Measurements from ENCODE around the gene POLR3E.
A peak's percentile ranks its signal among the peaks of the same experiment; 100 is the strongest.

POLR3E gene

DNA sequence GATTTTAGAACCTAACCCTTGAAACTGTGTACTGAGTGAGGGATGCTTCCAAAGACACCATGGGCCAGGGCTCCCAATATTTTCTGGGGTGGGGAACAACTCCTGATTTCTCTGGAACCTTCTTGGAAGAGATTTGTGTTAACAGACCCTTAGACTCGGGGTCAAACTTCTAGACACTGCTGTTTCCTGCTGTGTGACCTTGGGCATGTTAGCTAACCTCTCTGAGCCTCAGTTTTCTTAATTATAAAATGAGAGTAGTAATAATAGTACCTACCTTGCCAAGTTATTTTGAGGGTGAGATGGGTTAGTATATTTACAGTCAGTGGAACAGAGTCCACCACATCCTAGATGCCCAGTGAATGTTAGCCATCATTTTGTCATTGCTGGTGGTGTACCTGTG, 18.8 kb downstream of the POLR3E start:
- no peak for DNase-seq

DNA sequence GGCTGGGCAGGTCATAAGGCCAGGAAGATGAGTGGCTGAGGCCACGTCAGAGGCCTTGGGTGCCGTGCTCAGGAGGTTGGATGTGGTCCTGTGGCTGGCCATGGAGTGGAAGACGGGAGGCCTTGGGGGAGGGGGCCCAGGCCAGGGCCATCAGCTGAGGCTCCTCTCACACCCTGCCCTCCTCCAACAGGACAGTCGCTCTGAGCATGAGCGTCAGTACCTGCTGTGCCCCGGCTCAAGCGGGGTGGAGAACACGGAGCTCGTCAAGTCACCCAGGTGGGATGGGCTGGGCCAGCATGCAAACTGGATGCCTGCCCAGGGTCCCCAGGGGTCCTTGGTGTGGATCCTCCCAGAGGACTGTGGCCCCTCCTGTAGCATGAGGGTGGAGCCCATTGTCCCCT, 19.2 kb downstream of the POLR3E start:
- DNase-seq: no peak

GRCh38 chr16:22317001-22317530, 19.9 kb downstream of the POLR3E start:
- no peak for DNase-seq

- no peak for DNase-seq
Measured at GRCh38 chr16:22317625-22318024, 20.4 kb downstream of the POLR3E start.

- no peak for DNase-seq
Measured at GRCh38 chr16:22318690-22319358, 21.6 kb downstream of the POLR3E start.

GRCh38 chr16:22320572-22321339, 23.5 kb downstream of the POLR3E start:
- no peak for DNase-seq

GRCh38 chr16:22321340-22322001, 24.3 kb downstream of the POLR3E start:
- DNase-seq: peak in 30 of 51 donors; percentile 7 to 66 (median 34)

DNA sequence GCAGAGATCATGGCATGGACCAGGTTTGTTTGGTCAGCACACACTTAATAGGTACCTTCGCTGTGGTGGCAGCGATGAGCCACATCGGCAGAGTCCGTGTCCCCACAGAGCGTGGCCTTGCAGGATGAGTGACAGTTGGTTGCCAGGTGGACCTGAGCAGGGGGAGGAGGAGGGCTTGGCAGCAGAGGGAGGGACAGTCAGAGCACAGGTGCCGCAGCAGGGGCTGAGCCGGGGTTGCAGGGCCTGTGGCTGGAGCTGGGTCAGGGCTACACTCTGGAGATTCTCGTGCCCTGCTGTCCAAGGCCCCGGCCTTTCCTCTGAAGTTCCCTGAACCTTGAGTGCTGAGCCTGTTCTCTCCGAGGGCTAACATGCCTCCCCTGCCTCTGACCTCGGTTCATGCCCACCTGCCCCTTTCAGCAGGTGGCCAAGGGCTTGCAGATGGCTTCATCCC, 24.8 kb downstream of the POLR3E start:
- DNase-seq: no peak

DNA sequence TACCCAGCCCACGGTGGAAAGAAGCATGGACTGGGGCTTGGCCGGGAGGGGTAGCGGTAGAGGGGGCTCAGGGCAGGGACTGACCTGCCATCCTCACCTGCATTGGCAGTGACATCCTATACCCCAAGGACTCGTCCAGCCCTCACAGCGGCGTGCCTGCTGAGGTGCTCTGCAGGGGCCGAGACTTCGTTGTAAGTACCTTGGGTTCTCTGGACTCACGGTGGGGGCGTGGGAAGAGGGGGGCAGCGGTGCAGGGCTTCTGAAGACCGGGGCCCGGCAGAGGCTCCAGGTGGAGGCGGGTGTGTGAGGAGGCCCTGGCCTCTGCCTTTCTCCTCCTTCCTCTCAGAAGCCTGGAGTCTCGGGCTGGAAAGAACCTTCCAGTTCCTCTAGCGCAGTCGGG, 25.5 kb downstream of the POLR3E start:
- DNase-seq: no peak

GRCh38 chr16:22323173-22323958, 26.2 kb downstream of the POLR3E start:
- DNase-seq: no peak

DNA sequence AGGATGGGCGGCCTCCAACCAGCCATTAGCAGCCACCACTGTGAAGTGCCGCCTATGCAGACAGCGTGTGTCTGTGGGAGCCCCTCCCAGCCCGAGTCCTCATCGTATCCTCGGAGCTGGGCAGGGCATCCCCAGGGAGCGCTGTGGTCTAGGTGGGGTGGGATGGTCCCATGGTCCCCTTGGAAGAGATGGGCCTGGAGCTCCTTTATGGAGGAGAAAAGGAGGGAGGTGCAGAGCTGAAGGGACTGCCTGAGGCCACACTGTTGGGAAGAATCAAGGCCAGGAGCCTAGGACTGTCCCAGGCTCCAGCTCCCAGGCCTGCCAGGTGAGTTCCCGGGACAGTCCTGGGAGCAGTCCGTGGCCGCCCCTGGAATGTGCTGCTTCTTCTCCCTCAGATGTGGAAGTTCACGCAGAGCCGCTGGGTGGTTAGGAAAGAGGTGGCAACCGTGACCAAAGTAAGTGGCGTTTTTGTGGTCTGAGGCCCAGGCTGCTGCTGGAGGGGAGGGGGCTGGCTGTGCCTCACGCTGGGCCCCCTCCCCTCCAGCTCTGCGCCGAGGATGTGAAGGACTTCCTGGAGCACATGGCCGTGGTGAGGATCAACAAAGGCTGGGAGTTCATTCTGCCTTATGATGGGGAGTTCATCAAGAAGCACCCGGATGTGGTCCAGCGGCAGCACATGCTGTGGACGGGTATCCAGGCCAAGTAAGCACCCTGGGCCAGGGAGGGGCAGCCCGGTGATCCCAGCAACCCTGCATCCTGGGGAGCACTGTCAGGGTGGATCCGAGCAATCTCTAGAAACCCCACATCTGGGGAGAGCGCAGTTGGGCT, 27.0 kb downstream of the POLR3E start:
- no peak for DNase-seq

DNA sequence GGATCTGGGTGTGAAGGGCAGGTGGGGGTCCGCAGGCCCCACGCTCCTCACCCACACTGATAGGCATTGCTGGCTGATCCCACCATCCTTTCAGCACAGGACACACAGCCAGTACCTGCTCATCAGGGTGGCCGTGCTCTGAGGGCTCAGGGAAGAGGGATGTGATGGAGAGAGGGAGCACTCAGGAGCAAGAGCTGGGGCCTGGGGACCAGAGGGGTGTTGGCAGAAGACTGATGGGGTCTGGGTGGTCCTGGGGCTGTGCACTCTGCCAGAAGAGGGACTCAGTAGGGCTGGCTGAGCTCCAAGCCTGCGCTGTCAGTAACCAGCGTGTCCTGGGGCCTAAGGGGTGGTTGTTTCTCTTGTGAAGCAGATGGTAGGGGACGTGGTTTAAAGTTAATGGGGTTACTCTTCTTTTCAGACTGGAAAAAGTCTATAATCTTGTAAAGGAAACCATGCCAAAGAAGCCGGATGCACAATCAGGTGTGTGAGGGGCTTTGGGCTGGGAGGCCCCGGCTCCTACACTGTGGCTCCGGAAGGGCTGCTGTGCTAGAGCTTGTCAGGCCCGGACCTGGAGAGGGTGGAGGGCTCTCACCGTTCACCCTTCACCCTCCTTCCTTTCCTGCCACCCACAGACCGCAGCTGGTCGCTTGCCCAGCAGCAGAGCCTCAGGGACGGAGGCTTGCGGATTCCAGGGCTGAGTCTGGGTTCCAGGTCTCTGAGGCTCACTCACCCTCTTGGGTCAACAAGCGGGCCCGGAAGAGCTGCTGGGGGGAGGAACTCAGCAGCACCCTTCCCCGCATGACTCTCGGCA, 27.8 kb downstream of the POLR3E start:
- DNase-seq: no peak

DNA sequence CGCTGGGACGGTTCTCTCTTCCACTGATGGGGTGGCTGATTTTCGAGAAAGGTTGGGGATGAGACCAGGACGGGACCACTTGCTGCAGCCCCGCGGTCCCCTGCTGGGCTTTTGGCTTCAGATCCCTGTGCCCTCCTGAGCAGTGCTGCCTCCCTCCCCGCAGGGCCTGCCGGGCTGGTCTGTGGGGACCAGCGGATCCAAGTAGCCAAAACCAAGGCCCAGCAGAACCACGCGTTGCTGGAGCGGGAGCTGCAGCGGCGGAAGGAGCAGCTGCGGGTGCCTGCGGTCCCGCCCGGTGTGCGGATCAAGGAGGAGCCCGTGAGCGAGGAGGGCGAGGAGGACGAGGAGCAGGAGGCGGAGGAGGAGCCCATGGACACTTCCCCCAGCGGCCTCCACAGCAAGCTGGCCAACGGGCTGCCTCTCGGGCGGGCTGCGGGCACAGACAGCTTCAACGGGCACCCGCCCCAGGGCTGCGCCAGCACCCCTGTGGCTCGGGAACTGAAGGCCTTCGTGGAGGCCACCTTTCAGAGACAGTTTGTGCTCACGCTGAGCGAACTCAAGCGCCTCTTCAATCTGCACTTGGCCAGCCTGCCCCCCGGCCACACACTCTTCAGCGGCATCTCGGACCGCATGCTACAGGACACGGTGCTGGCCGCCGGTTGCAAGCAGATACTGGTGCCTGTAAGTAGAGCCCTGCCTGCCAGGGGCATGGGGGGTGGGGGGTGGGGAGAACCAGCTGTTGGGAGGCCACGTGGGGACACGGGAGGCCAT, 28.6 kb downstream of the POLR3E start:
- DNase-seq: no peak

- DNase-seq: no peak
Measured at GRCh38 chr16:22326369-22326652, 29.1 kb downstream of the POLR3E start.

DNA sequence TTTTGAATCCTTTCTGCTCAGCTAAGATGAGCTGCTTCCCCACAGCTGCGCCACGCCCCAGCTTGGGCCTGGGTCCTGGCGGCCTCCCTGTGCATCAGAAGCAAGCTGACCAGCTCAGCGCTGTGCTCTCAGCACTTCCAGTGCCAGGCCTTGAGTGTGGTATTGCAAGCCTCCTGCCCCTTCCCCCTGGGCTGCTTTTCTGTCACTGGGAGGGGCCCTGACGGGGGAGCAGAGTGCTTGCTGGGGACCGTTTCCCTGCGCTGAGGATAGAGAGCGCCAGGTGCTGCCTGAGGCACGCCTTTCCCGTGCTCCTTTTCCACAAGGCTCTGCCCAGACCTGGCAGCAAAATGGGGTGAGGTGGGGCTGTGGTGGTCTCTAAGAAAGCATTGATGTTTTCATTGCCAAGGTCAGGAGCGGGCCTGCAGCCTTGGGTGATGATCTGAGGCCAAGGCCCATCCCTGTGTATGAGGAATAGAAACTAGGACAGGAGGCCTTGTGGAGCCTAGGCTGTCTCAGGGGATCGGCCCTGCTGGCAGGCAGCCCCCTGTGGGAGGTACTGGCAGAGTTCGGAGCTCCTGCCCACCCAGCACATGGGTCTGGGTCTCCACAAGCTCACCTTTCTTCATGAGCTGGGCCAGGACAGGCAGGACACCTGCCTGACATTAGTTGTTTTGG, 29.7 kb downstream of the POLR3E start:
- DNase-seq: no peak

- no peak for DNase-seq
Measured at GRCh38 chr16:22327446-22327775, 30.2 kb downstream of the POLR3E start.

DNA sequence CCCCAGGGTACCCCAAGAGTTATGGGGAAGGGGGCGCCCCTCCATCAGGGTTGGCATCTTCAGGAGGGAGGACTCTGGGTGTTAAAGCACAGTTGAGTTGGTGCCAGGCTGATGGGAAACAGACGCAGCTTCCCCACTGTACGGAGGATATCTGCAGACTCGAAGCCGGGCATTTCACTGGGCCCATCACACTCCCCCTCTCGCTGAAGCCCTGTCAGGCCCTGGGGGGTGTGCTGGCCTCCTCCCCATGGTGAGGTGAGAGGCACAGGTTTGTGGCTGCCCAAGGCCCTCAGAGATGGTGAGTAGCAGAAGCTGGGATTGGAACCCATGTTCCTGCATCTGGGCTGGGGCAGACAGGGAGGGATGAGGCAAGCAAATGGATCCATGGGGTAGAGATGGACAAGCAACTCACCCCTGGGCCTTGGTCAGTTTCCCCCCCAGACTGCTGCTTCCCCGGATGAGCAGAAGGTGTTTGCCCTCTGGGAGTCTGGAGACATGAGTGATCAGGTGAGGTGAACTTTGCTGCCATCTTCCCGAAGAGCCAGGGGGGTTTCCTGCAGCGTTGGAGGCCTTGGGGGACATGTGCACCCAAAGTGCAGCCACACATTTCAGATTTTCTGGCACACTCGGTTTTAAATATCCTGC, 31.0 kb downstream of the POLR3E start:
- DNase-seq: no peak

DNA sequence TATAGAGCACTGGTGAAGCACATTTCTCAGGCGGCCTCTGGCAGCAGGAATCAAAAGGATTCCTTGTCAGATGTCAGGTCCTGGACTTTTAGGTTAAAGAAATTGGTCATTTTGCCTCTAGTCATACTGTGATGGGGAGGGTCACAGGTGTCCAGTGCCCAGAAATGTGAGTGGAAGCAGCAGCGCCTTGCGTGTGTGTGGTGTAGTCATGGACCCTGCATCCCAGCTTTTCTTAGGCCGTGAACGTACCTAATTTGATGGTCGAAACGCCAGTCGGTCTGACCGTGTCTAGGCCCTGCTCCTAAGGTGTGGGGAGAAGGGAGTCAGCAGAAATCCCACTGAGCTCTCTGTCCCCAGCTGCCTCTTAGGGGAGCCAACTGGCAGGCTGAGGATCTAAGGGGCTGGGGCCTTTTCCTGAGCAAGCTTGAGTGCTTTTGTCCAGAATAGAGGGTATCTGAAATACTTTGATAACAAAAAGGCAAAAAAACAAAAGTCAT, 32.0 kb downstream of the POLR3E start:
- no peak for DNase-seq
